NB4 (cell line): ENCODE measurements around the gene CFTR.

Experiments
- CTCF ChIP-seq: IDR thresholded peaks from one replicate; pipeline ENCODE4 v1.5.1; 2012; ENCODE audit warnings: low read depth, low read length
- MAX ChIP-seq: IDR thresholded peaks from 2 replicates; pipeline ENCODE4 v1.6.1; 2011; ENCODE audit warnings: low read depth, low read length
- POLR2A ChIP-seq: IDR thresholded peaks from 2 replicates; pipeline ENCODE4 v1.6.1; 2011; ENCODE audit warnings: mild to moderate bottlenecking; ENCODE audit not compliant: insufficient read length; ENCODE audit errors: extremely low read depth

GRCh38 chr7:117493460-117493859 lies 13.6 kb downstream of the CFTR start:
- no peak for TF ChIP-seq CTCF
- TF ChIP-seq POLR2A, result no peak
- no peak for TF ChIP-seq MAX
